Esophagus muscularis mucosa (tissue), 4 donors: ENCODE data around the gene YPEL2.
"Not testable (repeated sequence)": the region's sequence is repeated elsewhere in the genome, so short reads cannot be mapped to it uniquely, and the experiment has no call there.

ENCODE experiments used
- EP300 ChIP-seq: sonication (generic); formaldehyde crosslinking; IDR thresholded peaks from one replicate; pipeline ENCODE4 v1.6.1; 2017; ENCODE audit warnings: antibody characterized with exemption
- POLR2A ChIP-seq: fragments of 450-650 bp; IDR thresholded peaks from one replicate; pipeline ENCODE4 v1.6.1; 2017; ENCODE audit warnings: antibody characterized with exemption, moderate library complexity, mild to moderate bottlenecking, low read depth
- POLR2AphosphoS5 ChIP-seq, 2 donors: sonication (generic); formaldehyde crosslinking; IDR thresholded peaks; one replicate each; pipeline ENCODE4 v1.6.1; 2017; ENCODE audit warnings: antibody characterized with exemption in 2 of 2
- TF ChIP-seq, protein P1 (sequence below), 3 experiments: fragments of 200-600 bp in 2 of 3; fragments of 450-650 bp in 1 of 3; sonication (generic) in 2 of 3; IDR thresholded peaks; one replicate each; pipeline ENCODE4 v1.5.1; 2017 to 2019; ENCODE audit warnings: antibody characterized with exemption in 3 of 3, mild to moderate bottlenecking in 2 of 3, moderate library complexity in 1 of 3

DNA sequence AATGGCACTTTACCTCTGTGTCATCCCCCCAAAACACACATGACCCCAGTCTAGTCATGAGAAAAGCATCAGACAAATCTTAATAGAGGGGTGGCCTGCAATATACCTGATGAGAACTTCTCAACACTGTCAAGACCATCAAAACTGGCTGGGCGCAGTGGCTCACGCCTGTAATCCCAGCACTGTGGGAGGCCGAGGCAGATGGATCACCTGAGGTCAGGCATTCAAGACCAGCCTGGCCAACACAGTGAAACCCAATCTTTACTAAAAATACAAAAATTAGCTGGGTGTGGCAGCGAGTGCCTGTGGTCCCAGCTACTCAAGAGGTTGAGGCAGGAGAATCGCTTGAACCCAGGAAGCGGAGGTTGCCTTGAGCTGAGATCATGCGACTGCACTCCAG, 19.9 kb upstream of the YPEL2 start:
- TF ChIP-seq, protein P1, sequence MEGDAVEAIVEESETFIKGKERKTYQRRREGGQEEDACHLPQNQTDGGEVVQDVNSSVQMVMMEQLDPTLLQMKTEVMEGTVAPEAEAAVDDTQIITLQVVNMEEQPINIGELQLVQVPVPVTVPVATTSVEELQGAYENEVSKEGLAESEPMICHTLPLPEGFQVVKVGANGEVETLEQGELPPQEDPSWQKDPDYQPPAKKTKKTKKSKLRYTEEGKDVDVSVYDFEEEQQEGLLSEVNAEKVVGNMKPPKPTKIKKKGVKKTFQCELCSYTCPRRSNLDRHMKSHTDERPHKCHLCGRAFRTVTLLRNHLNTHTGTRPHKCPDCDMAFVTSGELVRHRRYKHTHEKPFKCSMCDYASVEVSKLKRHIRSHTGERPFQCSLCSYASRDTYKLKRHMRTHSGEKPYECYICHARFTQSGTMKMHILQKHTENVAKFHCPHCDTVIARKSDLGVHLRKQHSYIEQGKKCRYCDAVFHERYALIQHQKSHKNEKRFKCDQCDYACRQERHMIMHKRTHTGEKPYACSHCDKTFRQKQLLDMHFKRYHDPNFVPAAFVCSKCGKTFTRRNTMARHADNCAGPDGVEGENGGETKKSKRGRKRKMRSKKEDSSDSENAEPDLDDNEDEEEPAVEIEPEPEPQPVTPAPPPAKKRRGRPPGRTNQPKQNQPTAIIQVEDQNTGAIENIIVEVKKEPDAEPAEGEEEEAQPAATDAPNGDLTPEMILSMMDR (IDR thresholded peaks at IDR 0.05), result not testable (repeated sequence)
- TF ChIP-seq POLR2A; EP300; POLR2AphosphoS5 (IDR thresholded peaks at IDR 0.05): not testable (repeated sequence)
